Measurements from ENCODE around the gene KIAA1549.

DNA sequence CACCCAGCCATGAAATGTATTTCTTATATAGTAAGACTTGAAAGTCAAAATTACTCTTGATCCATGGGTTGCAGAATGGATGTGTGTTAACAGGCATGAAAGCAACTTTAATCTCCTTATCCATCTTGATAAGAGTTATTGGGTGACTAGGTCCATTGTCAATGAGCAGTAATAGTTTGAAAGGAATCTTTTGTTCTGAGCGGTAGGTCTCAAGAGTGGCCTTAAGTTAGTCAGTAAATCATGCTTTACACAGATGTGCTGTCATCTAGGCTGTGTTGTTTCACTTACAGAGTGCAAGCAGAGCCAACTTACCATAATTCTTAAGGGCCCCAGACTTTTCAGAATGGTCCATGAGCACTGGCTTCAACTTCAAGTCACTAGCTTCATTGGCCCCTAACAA is 51.2 kb downstream of the KIAA1549 start:
- TF ChIP-seq, protein P1, sequence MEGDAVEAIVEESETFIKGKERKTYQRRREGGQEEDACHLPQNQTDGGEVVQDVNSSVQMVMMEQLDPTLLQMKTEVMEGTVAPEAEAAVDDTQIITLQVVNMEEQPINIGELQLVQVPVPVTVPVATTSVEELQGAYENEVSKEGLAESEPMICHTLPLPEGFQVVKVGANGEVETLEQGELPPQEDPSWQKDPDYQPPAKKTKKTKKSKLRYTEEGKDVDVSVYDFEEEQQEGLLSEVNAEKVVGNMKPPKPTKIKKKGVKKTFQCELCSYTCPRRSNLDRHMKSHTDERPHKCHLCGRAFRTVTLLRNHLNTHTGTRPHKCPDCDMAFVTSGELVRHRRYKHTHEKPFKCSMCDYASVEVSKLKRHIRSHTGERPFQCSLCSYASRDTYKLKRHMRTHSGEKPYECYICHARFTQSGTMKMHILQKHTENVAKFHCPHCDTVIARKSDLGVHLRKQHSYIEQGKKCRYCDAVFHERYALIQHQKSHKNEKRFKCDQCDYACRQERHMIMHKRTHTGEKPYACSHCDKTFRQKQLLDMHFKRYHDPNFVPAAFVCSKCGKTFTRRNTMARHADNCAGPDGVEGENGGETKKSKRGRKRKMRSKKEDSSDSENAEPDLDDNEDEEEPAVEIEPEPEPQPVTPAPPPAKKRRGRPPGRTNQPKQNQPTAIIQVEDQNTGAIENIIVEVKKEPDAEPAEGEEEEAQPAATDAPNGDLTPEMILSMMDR (IDR thresholded peaks at IDR 0.05): no peak
- no peak for TF ChIP-seq POLR2A (IDR thresholded peaks at IDR 0.05)

Data from Peyer's patch (tissue), 4 donors.